HG02798 (cell line): ENCODE data around the gene ARHGAP33.
"Not testable (repeated sequence)": the region's sequence is repeated elsewhere in the genome, so short reads cannot be mapped to it uniquely, and the experiment has no call there.

Experiments used
- ATAC-seq: cut with Tn5 transposase; IDR thresholded peaks from one replicate; pipeline ENCODE4 v1.9.1; 2021; ENCODE audit warnings: mild to moderate bottlenecking; ENCODE audit not compliant: unreplicated experiment, poor library complexity

ARHGAP33 gene

GRCh38 chr19:35755131-35755549 lies 20.2 kb upstream of the ARHGAP33 start:
- no peak for ATAC-seq

- ATAC-seq: no peak
These were observed 19.6 kb upstream of the ARHGAP33 start for GRCh38 chr19:35755550-35756376.

GRCh38 chr19:35756377-35757230 lies 18.8 kb upstream of the ARHGAP33 start, which contains the start of gene HSPB6:
Gene HSPB6 (minus strand): TSS chr19:35757029. CDS start chr19:35757008, 21 bp downstream.
- no peak for ATAC-seq

GRCh38 chr19:35757231-35757748 lies 18.1 kb upstream of the ARHGAP33 start:
- no peak for ATAC-seq

- ATAC-seq: peak; percentile 98
These were observed 17.4 kb upstream of the ARHGAP33 start, which contains the start of gene PROSER3 for GRCh38 chr19:35757749-35758608. Gene PROSER3 (plus strand): TSS chr19:35758176. CDS start chr19:35758216, 40 bp downstream.

- ATAC-seq: no peak
These were observed 15.7 kb upstream of the ARHGAP33 start for GRCh38 chr19:35759697-35760096.

- ATAC-seq: no peak
These were observed 14.5 kb upstream of the ARHGAP33 start for GRCh38 chr19:35760711-35761349.

GRCh38 chr19:35764432-35765315 lies 10.7 kb upstream of the ARHGAP33 start:
- ATAC-seq: no peak

GRCh38 chr19:35766571-35767104 lies 8.7 kb upstream of the ARHGAP33 start:
- ATAC-seq: no peak

GRCh38 chr19:35767288-35768081 lies 7.9 kb upstream of the ARHGAP33 start:
- no peak for ATAC-seq

- ATAC-seq: no peak
These were observed 7.3 kb upstream of the ARHGAP33 start for GRCh38 chr19:35768082-35768421.

- not testable (repeated sequence) for ATAC-seq
These were observed 3.0 kb upstream of the ARHGAP33 start for GRCh38 chr19:35772362-35772761.

- ATAC-seq: no peak
These were observed 2.2 kb upstream of the ARHGAP33 start for GRCh38 chr19:35773020-35773806.

- no peak for ATAC-seq
These were observed 904 bp upstream of the ARHGAP33 start for GRCh38 chr19:35774274-35775045.

GRCh38 chr19:35775046-35775297 lies 392 bp upstream of the ARHGAP33 start:
- no peak for ATAC-seq

GRCh38 chr19:35776102-35776788 lies 881 bp downstream of the ARHGAP33 start:
- ATAC-seq: no peak
